ENCODE data around the gene TRIM41.
"Not testable (repeated sequence)": the region's sequence is repeated elsewhere in the genome, so short reads cannot be mapped to it uniquely, and the experiment has no call there.

TRIM41 gene

DNA sequence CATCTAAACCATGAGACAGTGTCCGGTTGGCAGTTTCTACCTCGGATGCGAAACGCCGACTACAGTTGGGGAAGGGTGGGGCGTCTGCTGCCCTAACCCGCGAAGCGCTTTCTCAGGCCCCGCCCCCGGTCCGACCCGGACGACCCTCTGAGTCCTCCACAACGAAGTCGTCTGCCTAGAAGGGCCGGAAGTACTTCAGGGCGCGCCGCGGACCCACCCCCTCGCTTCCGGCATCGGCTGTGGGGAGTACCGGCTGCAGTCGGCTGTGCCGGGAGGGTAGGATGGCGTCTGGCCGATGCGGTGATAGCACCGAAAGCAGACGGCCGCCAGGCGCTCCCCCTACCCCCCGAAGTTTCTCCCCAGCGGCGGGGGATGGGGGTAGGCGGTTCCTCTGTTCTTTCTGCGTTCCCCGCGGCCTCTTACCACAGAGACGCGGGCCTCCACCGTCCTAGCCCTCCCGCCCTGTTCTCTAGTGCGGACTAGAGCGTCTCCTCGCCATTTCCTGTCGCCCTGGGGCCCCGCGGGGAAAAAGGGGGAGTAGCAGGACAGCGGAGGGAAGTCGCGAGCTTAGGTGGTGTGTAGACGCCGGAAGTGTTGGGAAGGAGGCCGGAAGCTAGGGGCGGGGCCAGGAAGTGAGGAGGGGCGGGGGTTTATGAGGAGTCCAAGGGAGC lies at the start of gene TRIM41:
Gene TRIM41, plus strand, starts transcription at position 224 of the 671 bp plus-strand sequence. CDS start 719 bp downstream, outside the sequence.
- peak; percentile 94 for DNase-seq (ENCODE audit: low read depth)

DNA sequence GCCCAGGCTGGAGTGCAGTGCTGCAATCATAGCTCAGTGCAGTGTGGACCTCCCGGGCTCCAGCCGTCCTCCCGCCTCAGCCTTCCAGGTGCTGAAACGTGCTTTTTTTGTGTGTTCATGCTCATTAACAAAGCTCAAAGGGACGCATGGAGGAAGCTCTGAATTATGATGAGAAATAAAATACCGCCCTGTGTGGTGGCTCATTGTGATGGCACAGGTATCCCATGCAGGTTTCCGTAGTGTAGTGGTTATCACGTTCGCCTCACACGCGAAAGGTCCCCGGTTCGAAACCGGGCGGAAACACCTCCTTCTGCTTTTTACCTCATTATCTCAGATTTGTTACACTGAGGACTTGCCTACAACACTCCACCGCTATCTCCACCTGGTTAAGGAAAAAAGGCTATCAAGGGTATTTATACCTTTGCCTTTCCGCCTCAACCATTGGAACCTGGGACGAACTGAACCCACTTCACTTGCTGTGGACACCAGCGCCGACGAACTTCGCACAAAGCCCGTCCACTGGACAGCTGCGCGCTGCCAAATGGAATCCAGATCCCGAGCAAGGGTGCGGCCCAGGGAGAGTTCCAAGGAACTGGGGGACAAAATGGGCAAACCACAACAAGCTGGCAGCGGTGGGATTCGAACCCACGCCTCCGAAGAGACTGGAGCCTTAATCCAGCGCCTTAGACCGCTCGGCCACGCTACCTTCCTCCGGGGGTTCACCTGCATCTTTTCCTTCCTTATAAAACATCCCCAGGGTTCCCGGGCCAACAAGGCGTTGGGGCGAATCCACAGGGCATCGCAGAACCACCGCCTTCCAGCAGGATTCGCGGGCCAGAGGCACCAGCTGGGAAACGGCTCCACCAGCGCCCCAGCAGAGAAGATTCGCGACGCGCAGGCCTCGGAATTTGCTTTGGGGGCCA lies 49.4 kb upstream of the TRIM41 start:
- DNase-seq (ENCODE audit: low read depth), result no peak

DNA sequence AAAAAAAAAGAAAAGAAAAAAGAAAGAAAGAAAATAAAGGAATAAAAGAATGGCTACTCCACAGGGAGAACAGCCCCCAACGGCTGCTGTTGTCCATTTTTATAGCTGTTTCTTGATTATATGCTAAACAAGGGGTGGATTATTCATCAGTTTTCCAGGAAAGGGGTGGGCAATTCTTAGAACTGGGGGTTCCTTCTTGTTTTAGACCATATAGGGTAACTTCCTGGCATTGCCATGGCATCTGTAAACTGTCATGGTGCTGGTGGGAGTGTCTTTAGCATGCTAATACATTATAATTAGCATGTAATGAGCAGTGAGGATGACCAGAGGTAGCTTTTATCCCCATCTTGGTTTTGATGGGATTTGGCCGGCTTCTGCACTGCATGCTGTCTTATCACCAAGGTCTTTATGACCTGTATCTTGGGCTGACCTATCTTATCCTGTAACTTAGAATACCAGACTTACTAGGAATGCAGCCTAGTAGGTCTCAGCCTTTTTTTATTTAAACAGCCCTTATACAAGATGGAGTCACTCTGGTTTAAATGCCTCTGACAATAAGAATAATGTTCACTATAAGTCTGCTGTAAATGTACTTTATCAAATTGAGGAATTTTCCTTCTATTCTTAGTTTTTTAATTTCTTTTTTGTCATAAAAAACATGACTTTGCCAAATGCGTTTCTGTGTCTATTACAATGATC lies 46.7 kb upstream of the TRIM41 start:
- no peak for DNase-seq (ENCODE audit: low read depth)

DNA sequence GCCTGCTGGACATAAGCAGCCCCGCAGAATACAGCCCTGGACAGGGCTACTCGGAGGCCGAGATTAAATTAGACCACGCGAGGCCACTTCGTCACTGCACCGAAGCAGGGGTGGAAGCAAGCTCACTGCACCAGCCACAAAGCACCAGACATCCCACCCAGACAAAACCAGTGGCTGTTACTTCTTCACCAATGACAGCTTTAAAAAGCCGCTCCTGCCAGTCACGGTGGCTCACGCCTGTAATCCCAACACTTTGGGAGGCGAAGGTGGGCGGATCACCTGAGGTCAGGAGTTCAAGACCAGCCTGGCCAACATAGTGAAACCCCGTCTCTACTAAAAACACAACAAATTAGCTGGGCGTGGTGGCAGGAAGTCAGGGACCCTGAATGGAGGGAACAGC lies 45.5 kb upstream of the TRIM41 start:
- DNase-seq (ENCODE audit: low read depth), result not testable (repeated sequence)

DNA sequence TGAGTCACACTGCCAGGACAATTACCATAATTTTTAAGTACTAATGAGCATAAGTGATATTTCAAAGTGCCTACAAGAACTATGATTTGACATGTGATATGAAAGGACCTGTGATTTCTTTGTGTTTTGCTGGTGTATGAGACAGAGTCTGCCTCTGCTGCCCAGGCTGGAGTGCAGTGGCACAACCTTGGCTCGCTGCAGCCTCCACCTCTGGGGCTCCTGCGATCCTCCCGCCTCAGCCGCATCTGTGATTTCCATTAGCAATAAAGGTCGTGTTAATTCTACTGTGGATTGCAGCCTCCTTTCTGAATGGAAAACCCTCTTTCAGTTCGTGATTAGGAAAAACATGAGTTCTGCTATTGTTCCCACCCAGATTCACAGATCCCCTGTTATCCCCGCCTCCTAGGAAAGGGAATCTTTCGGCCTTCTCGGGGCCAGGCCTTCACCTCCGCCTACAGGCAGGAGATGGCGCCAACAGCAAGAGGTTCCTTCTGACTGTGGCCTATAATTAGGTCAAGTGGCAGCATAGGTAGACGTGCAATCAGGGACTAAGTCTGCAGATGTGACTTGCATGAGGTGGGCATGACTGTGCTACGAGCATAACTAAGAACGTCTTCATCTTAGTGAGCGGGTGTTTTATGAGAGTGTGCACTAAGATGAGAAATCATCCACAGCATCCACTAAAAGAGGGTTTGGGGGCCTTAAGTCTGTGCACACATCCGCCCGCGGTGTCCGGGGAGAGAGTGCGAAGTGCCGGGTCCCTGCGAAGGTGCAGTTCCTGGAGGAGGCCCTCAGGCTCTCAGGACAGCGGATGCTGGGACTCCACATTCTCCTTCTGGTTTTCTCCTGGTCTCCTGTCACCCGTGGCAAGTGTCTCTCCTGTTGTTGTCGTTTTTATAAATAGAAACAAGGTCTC lies 41.2 kb upstream of the TRIM41 start:
- no peak for DNase-seq (ENCODE audit: low read depth)

DNA sequence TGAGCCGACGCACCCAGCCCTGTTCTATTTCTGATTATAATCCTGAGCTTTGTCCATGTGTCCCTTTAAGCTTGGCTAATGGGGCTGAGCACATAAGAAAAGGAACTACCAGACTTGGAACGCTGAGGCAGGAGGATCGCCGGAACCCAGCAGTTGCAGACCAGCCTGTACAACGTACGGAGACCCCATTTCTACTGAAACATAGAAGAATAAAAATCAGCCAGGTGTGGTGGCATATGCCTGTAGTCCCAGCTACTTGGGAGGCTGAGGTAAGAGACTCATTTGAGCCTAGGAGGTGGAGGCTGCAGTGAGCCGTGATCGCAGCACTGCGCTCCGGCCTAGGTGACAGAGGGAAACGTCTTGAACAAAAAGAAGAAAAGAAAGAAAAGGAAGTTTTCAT lies 40.4 kb upstream of the TRIM41 start:
- DNase-seq (ENCODE audit: low read depth), result no peak

DNA sequence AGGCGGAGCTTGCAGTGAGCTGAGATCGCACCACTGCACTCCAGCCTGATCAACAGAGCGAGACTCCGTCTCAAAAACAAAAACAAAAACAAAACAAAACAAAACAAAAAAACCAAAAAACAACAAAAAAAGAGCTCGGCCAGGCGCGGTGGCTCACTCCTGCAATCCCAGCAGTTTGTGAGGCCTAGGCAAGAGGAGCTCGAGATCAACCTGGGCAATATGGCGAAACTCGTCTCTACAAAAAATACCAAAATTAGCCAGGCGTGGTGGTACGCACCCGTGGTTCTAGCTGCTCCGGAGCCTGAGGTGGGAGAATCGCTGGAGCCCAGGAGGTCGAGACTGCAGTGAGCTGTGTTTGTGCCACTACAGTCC lies 38.2 kb upstream of the TRIM41 start:
- DNase-seq (ENCODE audit: low read depth), result no peak

DNA sequence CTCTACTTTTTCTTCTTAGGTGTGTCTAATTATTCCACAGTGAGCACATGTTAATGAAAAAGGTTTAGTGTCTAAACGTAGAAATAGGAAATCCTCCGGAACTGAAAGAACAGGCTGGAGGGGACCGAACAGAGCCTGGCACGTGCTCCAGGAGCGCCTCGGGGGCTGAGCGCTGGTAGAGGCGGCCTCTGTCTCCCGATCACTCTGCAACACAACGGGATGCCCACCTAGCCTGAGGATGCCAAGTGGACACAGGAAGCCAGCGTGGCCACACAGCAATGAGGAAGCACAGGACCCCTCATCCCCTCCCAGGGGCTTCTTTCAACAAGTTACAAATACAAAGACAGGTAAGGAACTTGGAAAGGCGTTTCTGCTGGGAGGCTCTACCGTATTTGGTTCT lies 37.5 kb upstream of the TRIM41 start:
- no peak for DNase-seq (ENCODE audit: low read depth)

DNA sequence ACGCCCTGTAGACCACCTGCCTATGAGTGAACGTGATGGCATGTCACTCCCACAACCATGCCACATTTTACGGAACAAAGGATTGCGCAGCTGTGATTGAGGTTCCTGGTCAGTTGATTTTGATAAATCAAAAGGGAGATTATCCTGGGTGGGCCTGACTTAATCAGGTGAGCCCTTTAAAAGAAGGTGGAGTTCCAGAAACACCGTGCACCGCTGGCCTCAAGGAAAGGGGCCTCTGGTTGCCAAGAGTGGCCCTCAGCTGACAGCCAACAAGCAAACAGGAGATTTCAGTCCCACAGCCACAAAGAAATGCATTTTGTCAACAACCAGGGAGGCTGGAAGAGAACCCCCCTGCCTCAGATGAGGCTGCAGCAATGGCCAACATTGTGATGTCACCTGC lies 37.1 kb upstream of the TRIM41 start:
- no peak for DNase-seq (ENCODE audit: low read depth)

DNA sequence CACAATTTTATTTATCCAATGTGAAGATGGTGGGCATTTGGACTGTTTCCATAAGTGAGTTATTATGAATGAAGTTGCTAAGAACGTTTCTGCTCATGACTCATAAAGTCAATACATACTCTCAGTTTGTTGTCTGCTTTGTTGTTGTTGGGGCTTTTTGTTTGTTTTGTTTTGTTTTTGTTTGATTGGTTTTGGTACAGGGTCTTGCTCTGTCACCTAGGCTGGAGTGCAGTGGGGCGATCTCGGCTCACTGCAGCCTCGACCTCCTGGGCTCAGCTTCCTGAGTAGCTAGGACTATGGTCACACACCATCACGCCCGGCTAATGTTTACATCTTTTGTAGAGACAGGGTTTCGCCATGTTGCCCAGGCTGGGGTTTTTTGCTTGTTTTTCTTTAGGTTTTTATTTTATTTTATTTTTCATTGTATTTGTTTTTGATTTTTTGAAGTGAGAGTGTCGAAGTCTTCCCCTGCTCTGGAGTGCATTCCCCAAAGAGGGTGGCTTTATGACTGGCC lies 36.0 kb upstream of the TRIM41 start:
- DNase-seq (ENCODE audit: low read depth), result no peak

DNA sequence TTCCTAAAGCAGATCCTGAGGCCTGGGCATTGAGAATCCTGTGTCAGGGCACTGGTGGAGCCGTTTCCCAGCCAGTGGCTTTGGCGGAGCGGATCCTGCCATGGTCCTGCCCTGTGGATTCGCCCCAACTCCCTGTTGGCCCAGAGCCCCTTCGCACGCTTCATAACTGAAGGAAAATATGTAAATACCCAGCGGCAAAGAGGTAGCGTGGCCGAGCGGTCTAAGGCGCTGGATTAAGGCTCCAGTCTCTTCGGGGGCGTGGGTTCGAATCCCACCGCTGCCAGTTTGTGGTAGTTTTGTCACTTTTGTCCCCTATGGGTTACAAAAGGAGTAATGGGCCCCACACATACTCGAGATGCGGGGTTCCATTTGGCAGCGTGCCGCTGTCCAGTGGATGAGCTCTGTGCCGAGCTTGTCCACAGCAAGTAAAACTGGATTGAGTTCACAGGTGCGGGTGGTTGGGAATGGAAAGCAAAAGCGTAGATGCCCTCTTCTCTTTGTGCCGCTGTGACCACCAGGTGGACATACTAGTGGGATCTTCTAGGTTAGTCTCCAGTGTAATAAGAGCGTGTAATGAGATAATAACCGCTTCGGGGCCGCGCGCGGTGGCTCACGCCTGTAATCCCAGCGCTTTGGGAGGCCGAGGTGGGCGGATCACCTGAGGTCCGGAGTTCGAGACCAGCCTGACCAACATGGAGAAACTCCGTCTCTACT lies 35.4 kb upstream of the TRIM41 start:
- no peak for DNase-seq (ENCODE audit: low read depth)

DNA sequence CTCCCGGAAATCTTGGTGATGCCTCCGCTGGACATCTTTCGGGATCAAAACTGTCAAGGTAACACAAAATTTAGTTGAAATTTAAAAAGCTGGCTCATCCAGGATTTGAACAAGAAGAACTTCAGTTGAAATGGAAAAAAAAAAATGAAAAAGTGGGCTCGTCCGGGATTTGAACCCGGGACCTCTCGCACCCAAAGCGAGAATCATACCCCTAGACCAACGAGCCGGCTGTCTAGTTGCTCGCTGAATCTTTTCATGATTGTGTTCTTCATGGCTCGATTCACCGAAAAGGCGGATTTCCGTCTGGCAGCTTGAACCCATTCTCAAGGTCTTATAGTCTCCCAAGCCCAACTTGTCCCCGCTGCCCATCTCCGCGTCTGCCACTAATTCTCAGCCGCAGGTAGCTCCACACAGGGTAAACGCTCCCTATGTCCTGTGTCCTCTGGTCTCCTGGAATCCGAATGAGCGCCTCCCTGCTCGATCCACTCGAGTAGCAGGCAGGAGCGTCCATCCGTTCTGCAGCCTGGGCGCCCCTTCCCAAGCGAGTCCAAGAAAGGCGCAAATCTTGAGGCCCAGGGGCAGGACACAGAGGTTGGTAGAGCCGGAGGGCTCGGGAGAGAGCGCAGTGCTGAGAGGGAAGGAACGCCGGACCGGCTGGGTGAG lies 34.2 kb upstream of the TRIM41 start:
- peak; percentile 75 for DNase-seq (ENCODE audit: low read depth)

DNA sequence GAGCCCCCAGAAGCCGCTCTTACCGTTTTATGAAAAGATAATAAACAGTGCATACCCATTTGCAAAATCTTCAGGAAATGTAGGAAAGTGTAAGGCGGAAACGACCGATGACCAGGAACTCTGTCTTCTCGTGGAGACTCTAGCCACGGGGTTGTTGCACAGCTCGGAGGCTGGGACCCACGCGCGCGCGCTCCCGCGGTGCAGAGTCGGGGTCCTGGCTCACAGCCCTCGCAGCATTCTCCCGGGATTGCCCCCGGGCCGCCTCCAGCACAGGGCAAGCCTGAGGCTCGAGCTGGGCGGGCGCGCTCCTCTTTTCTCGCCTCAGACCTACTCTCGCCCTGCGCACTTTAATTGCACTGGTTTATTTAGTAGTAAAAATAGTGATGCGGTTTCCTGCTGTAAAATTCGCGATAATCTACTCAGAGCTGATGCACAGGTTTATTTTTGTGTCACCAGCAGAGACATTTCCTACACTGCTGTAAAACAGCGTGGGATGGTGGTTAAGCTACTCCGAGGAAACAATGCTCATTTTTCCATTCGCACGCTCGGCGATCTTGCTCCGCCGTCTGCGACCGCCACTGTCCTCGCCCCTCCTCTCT lies 33.6 kb upstream of the TRIM41 start:
- DNase-seq (ENCODE audit: low read depth), result no peak

DNA sequence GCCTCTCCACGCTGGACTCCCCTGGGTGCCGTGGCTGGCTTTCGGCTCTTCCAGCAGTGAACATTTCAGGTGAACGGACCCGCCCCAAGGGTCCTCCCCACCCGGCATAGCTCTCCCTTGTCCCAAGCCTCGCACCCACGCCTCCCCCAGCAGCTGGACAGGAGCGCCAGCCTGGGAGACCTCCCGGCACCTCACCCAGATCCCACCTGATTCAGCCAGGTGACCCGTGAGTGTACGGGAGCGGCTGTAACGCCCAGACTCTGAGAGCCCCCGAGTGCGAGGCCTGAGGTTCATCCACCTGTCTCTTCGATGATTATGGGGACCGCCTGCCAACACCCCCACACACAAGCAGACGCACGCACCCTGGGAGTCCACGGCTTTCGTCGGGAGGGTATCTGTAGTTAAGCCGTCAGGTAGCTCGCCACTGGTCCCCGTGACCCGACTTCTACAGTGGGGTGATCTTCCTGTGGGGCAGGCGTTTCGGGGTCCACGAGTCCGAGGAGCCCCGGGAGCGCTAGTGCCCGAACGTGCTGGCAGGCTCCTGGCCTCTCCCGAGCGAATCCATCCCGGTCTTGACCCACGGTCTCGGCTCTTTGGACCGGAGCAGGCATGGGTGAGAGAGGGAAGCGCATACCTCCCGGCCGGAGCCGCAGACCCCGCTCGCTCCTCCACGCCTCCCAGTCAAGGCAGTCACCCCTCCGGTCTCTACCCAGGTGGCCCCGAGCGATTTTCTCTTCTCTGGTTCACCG lies 32.9 kb upstream of the TRIM41 start:
- DNase-seq (ENCODE audit: low read depth), result no peak

DNA sequence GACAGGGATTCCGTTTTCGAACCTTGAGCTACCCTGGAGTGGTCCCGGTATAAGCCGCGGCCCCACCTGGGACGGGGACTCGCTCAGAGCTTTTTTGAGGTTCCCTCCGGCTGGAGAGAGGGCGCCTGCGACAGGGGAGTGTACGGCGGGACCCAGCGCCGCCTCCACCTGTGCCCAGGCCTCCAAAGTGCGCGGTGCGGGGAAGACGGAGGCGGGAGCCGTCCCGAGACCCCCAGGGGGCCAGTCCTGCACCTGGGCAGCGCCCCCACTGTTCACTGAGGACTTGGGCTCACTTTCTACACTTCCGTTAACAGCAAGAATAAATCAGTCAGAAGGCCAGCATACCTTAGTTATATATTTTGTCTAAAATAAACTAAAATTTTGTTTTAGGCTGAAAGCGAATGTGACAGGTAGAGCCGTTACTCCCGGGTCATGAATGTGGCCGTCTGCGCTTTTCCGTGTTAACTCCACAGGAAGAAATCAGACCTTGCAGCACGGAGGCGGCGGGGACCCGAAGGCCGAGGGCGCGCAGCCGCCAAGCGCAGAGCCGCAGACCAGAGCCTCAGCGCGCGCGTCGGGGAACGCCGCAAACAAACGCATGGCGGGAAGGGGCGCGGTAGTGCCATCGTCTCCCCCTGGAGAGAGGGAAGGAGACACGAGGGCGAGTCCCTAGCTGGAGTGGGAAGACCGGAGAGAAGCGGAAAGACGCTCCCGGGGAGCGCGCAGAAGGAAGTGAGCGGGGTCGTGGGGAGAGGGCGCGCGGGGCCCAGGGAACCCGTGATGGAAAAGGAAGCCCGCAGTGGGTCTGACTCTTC lies 32.2 kb upstream of the TRIM41 start:
- DNase-seq (ENCODE audit: low read depth), result no peak

DNA sequence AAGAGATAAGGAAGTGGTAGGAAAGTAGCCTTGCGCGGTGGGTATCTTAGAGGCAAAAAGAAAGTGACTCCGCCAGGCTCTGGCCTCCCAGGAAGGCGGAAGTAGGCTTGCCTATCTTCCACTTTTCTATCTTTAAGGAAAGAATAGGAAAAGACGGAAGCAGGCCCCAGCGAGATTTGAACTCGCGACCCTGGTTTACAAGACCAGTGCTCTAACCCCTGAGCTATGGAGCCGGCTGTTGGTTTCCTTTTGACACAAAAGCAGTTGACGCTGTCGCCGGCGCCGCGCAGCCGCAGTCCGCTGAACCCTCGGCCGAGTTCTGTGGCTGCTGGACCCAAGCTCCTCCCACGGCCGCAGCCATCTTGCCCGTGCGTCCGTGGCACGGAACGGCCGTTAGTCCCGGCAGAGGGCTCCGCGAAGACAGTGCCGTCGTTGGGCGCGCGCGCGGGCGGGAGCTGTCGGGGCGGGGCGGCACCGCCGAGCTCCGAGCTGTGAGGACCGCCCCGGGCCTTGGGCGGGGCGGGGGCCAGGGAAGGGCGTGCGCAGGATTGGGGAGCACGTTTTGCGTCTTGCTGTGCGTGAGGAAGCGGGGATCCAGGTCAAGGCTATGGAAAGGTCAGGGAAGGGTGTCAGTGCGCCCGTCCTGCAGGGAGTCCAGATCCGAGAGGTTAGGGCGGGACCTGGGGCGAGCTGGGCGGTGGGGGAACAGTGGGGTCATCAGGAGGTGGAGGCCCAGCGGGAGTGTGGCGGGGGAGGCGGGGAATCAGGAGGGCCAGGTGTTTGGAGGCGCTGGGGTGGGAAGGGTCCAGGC lies 31.4 kb upstream of the TRIM41 start:
- DNase-seq (ENCODE audit: low read depth), result peak; percentile 93

DNA sequence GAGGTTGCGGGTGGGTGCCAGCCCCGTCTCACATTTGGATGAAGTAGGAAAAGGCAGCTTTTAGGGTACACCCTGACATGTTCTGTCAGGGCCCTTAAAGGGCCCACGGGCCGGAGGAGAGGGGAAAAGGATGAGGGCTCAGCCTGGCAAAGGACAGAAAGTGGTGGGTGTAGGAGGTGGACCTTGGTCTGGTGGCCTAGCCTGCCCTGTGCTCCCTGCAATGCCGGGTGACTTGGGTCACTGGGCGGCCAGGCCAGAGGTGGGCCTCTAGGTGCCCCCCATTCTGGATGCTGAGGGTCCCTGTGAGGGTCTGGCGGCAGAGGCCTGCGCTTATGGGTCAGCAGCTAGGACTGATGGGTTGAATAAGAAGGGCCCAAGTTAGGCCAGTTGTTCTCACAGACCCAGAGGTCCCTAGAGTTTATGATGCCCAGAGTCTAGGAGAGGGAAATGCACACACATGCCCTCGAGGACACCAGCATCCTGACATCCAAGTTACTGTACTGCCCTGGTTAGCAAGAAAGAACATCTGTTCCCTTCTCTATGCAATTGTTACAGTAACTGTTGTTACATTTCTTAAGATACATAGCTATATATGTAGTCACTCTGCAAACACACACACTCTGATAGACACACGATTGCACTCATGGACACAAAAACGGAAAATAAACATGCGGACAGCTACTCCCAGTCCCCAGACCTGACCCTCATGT lies 30.6 kb upstream of the TRIM41 start:
- DNase-seq (ENCODE audit: low read depth), result no peak
